AML-193 (cell line): ENCODE measurements around the gene SDF2.
"Not testable (repeated sequence)": the region's sequence is repeated elsewhere in the genome, so short reads cannot be mapped to it uniquely, and the experiment has no call there.

Experiments
- DNase-seq, 2 experiments: peaks; one replicate each; lab custom pipeline; 2025; lab: John Stamatoyannopoulos, UW

SDF2 gene

GRCh38 chr17:28684963-28685362 lies 23.3 kb upstream of the SDF2 start:
- DNase-seq: no peak

GRCh38 chr17:28682655-28683054 lies 20.9 kb upstream of the SDF2 start:
- DNase-seq: no peak

- no peak for DNase-seq
These were observed 14.3 kb upstream of the SDF2 start for GRCh38 chr17:28675980-28676379.

GRCh38 chr17:28675490-28675889 lies 13.8 kb upstream of the SDF2 start:
- no peak for DNase-seq

GRCh38 chr17:28669918-28670317 lies 8.2 kb upstream of the SDF2 start:
- DNase-seq: no peak

- DNase-seq: no peak
These were observed 6.2 kb upstream of the SDF2 start for GRCh38 chr17:28667870-28668269.

- peak; percentile 31 to 32 for DNase-seq
These were observed 4.3 kb upstream of the SDF2 start for GRCh38 chr17:28665994-28666393.

GRCh38 chr17:28663723-28664122 lies 2.0 kb upstream of the SDF2 start:
- DNase-seq: no peak

GRCh38 chr17:28662527-28662829 lies 772 bp upstream of the SDF2 start:
- DNase-seq: no peak

- DNase-seq: not testable (repeated sequence)
These were observed 2.2 kb downstream of the SDF2 start for GRCh38 chr17:28659497-28659881.

GRCh38 chr17:28658766-28659496 lies 2.8 kb downstream of the SDF2 start:
- not testable (repeated sequence) for DNase-seq

- DNase-seq: not testable (repeated sequence)
These were observed 3.4 kb downstream of the SDF2 start for GRCh38 chr17:28658342-28658741.

GRCh38 chr17:28657756-28658155 lies 4.0 kb downstream of the SDF2 start:
- DNase-seq: no peak

- no peak for DNase-seq
These were observed 6.5 kb downstream of the SDF2 start for GRCh38 chr17:28655160-28655559.

GRCh38 chr17:28648698-28649097 lies 13.0 kb downstream of the SDF2 start:
- no peak for DNase-seq

GRCh38 chr17:28646039-28646754 lies 15.5 kb downstream of the SDF2 start:
- DNase-seq: no peak

GRCh38 chr17:28645576-28645939 lies 16.1 kb downstream of the SDF2 start:
- DNase-seq: no peak

- peak; percentile 95 to 96 for DNase-seq
These were observed 16.7 kb downstream of the SDF2 start, which contains the start of gene BLTP2 for GRCh38 chr17:28644787-28645575. TSS of gene BLTP2 (minus strand) at chr17:28645158. CDS start at chr17:28645056, 102 bp downstream.

- DNase-seq: peak; percentile 79 to 88
These were observed 17.5 kb downstream of the SDF2 start for GRCh38 chr17:28643983-28644786.

- no peak for DNase-seq
These were observed 20.1 kb downstream of the SDF2 start for GRCh38 chr17:28641579-28641978.

- DNase-seq: no peak
These were observed 26.2 kb downstream of the SDF2 start for GRCh38 chr17:28635506-28635905.
